Activated naive CD4-positive, alpha-beta T cell treated with Interleukin-2 at 50 U/mL for 16 hours (primary cell): ENCODE data around the gene SFT2D1.

Experiments
- DNase-seq: peaks from one replicate; pipeline ENCODE4 v3.0.0-alpha.2; 2020

Gene SFT2D1

GRCh38 chr6:166331503-166332415 is 10.6 kb downstream of the SFT2D1 start:
- no peak for DNase-seq

- DNase-seq = no peak
Observed at GRCh38 chr6:166330612-166331011, 11.7 kb downstream of the SFT2D1 start.

GRCh38 chr6:166325383-166326042 is 16.8 kb downstream of the SFT2D1 start:
- no peak for DNase-seq

GRCh38 chr6:166323395-166323794 is 18.9 kb downstream of the SFT2D1 start:
- no peak for DNase-seq

GRCh38 chr6:166318649-166319600 is 23.4 kb downstream of the SFT2D1 start:
- DNase-seq = no peak

- no peak for DNase-seq
Observed at GRCh38 chr6:166318227-166318626, 24.1 kb downstream of the SFT2D1 start.

GRCh38 chr6:166317261-166318212 is 24.8 kb downstream of the SFT2D1 start:
- DNase-seq = no peak

- DNase-seq = no peak
Observed at GRCh38 chr6:166315436-166315835, 26.9 kb downstream of the SFT2D1 start.

- no peak for DNase-seq
Observed at GRCh38 chr6:166314454-166314853, 27.9 kb downstream of the SFT2D1 start.

GRCh38 chr6:166313255-166314070 is 28.9 kb downstream of the SFT2D1 start:
- DNase-seq = peak; percentile 47

GRCh38 chr6:166312832-166313231 is 29.5 kb downstream of the SFT2D1 start:
- no peak for DNase-seq

GRCh38 chr6:166310634-166311033 is 31.7 kb downstream of the SFT2D1 start:
- DNase-seq = no peak

GRCh38 chr6:166309977-166310376 is 32.4 kb downstream of the SFT2D1 start:
- no peak for DNase-seq

GRCh38 chr6:166308769-166309589 is 33.4 kb downstream of the SFT2D1 start:
- DNase-seq = no peak

GRCh38 chr6:166308033-166308768 is 34.1 kb downstream of the SFT2D1 start, which contains the start of gene PRR18:
TSS of gene PRR18 (minus strand) at chr6:166308392. CDS start at chr6:166308142, 250 bp downstream.
- DNase-seq = no peak

- peak; percentile 17 for DNase-seq
Observed at GRCh38 chr6:166307082-166308032, 35.0 kb downstream of the SFT2D1 start.

- no peak for DNase-seq
Observed at GRCh38 chr6:166306378-166307081, 35.8 kb downstream of the SFT2D1 start.
